UCSD-AML1 (cell line): ENCODE measurements around the gene PRIM1.
A peak's percentile ranks its signal among the peaks of the same experiment; 100 is the strongest.
"Not testable (repeated sequence)": the region's sequence is repeated elsewhere in the genome, so short reads cannot be mapped to it uniquely, and the experiment has no call there.

Experiments
- DNase-seq: peaks from one replicate; lab custom pipeline; 2025; ENCODE audit not compliant: unreplicated experiment; lab: John Stamatoyannopoulos, UW

The PRIM1 gene

GRCh38 chr12:56718636-56719035, 33.5 kb downstream of the PRIM1 start:
- no peak for DNase-seq

- no peak for DNase-seq
Observed at GRCh38 chr12:56718149-56718548, 34.0 kb downstream of the PRIM1 start.

DNA sequence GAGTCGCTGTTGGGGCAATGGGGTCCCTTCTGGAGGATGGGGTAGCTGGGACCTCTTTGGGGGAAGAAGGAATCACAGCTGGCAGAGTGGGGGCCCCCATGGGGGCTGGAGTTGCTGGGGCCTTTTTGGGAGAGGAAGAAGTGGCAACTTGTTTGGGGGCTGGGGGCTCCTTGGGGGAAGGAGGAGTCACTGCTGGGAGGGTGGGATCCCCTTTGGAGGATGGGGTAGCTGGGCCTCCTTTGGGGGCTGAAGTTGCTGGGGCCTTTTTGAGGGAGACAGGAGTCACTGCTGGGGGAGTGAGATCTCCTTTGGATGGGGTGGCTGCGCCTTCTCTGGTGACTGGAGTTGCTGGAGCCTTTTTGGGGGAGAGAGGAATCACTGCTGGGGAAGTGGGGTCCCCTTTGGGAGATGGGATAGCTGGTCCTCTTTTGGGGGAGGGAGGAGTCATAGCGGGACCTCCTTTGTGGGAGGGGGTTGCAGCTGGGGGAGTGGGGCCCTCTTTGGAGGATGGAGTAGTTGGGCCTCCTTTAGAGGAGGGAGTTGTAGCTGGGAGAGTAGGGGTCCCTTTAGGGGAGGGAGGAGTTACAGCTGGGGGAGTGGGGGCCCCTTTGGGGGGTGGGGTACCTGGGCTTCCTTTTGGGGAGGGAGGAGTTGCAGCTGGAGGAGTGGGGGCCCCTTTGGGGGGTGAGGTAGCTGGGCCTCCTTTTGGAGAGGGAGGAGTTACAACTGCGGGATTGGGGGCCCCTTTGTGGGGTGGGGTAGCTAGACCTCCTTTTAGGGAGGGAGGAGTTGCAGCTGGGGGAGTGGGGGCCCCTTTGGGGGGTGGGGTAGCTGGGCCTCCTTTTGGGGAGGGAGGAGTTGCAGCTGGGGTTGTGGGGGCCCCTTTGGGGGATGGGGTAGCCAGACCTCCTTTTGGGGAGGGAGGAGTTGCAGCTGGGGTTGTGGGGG, 34.9 kb downstream of the PRIM1 start:
- no peak for DNase-seq

GRCh38 chr12:56716458-56716857, 35.7 kb downstream of the PRIM1 start:
- DNase-seq: no peak

DNA sequence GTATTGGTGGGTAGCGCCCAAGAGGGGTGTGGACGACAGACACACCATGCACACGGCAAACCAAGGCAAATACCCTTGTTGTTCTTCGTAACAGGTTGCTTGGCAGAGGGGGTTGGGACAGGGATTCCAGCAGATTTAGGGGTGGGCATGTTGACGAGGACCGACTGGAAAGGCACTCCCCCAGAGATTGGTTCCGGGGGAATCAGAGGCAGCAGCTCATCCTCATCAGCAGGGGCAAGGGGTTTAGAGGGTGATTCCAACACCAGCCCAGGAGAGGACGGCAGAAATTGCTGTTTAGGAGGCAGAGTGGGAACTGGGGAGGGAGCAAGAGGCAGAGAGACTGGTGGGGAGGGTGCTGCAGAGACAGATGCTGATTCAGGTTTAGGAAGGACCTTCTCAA, 36.3 kb downstream of the PRIM1 start:
- no peak for DNase-seq

DNA sequence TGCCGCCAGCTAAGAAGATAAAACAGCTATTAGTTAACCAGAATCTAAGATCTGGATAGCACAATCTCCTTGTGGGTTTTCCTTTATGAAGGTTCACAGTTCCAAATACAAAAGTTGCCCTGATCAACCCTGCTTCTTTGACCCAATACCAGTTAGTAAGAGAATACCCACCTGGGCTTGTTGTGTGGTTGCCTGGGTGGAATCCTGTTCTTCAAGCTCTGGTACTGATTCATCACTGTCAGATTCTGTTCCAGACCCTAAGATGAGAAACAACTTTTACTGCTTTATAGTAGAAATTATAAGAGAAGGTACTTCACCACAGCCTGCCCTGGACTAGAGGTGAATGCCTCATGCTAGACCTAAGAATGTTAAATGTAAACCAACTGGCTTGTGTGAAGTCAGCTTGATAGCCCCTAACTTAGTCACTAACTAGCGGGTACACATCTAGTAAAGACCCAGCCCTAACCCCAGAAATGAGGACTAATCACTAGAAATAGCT, 37.6 kb downstream of the PRIM1 start:
- no peak for DNase-seq

DNA sequence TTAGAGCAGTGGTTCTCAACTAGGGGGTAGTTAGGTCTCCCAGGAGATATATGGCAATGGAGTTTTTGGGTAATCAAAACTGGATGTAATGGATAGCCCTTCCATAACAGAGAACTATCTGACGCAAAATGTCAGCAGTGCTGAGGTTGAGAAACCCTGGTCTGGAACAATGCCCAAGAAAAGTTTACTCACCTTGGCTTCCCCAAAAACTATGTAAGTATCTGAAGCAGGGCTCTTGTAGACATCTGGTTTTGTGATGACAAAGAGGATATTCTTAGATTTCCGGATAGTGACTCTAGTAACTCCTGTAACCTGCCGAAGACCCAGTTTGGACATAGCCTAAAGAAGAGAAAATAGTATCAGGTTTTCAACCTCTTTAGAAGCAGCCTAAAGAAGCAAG, 38.8 kb downstream of the PRIM1 start:
- DNase-seq: no peak

GRCh38 chr12:56709759-56710376, 42.3 kb downstream of the PRIM1 start:
- DNase-seq: no peak

DNA sequence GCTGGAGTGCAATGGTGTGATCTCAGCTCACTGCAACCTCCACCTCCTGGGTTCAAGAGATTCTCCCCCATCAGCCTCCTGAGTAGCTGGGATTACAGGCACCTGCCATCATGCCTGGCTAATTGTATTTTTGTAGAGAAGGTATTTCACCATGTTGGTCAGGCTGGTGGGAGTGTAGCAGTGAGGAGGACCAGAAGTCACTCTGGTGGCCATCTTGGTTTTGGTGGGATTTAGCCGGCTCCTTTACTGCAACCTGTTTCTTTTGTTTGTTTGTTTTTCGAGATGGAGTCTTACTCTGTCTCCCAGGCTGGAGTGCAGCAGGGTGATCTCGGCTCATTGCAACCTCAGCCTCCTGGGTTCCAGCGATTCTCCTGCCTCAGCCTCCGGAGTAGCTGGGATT, 47.6 kb downstream of the PRIM1 start:
- not testable (repeated sequence) for DNase-seq

- no peak for DNase-seq
Observed at GRCh38 chr12:56699020-56699661, 53.0 kb downstream of the PRIM1 start.

DNA sequence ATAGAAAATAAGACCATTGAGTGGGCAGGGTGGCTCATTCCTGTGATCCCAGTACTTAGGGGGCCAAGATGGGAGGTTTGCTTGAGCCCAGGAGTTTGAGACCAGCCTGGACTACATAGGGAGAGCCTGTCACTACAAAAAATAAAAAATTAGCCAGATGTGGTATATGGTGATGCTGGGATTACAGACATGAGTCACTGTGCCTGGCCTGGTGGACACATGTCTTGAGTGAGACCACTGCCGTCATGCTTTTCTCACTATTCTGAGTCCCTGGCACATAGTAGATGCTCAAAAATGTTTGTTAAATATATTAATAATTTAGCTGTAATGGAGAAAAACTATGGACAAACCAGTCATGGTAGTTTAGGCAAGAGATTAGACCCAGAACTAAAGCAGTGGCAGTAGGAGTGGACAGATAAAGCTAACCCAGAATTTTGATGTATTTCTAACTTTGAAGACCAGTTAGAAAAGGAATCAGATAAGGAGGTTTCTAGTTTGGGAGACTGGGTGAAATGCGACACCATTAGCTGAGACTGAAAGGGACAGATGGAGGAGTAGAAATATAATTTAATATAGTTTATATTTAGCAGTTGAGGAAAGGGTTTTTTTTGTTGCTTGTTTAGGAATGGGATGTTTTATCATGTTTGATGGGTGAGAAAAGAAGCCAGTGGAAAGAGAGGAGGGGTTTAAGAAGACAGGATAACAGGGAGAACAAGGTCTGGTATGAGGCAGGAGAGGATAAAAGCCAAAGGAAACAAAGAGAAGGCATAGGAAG, 56.6 kb downstream of the PRIM1 start:
- DNase-seq: no peak

GRCh38 chr12:56694161-56694560, 58.0 kb downstream of the PRIM1 start:
- no peak for DNase-seq

- DNase-seq: no peak
Observed at GRCh38 chr12:56688846-56689109, 63.3 kb downstream of the PRIM1 start.

DNA sequence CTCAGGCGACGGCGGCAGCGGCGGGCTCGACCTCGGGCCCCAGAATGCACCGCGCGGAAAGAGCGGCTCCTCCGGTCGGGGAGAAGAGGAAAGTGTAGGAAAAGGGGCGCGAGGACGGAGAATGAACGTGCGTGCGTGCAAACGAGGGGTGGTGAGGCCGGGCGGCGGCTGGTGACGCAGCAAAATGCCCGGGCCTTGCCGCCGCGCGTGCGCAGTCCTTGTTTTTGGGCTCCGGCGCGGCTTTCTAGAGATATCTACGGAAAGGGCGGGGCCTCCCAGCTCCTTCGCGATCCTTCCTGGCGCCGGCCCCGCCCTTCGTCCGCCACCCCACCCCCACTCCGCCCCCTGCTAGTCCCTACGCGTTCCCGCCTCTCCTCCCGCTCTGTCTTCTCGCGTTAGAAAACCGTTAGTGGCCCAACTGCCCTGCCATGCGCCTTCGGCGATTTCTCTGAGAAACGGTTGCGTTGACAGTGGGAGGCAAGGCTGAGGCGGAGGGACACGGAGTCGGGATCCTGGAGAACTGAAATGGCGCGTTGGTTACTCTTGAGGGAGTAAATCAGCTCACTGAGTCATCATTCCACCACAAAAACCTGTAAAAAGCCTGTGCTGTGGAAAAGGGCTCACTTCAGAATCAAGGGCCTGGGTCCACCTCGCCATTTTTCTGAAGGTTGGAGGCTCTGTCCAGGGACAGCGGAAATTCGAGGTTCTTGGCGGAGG, 63.8 kb downstream of the PRIM1 start, which contains the start of gene PTGES3:
PTGES3 (minus strand) TSS at position 156 of the 717 bp plus-strand sequence. CDS start 285 bp downstream, outside the sequence.
- DNase-seq: peak; percentile 99

- DNase-seq: peak; percentile 57
Observed at GRCh38 chr12:56687223-56688128, 64.6 kb downstream of the PRIM1 start.

DNA sequence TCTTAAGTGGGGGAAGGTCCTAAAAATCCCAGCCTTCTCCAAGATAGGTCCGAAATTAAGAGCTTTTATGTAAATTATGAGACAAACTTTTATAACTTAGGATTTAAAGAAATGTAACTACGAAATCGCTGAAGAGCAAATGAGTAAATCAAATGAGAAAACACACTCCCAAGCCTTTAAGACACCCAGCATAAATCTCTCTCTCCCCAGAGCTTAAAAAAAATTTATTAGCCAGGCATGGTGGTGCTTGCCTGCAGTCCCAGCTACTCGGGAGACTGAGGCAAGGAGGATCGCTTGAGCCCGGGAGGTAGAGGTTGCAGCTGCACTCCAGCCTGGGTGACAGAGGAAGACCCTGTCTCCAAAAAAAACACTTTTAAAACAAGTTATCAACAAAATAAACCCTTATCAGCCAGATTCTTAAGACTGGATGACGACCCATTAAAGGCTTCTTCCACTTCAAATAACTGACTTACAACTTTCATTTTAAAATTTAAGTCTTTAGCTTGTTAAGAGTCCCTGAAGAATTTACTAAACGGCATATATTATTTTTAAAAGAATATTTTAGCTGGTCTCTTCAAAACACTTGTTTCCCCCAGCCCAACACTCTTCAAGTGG, 67.3 kb downstream of the PRIM1 start:
- DNase-seq: no peak

GRCh38 chr12:56682323-56682722, 69.8 kb downstream of the PRIM1 start:
- no peak for DNase-seq
